ENCODE data around the gene UBAC1. TPM values are rescaled to one million over a fixed set of nuclear protein-coding genes. Genes with fewer than 3 reads are reported as not detected.

UBAC1 gene
- total and polyA plus RNA-seq, 10 of the 15 experiments (the other 5 are each of a cell fraction or from before 2014, with no cell fraction given), result 16.7 to 54.6 (median 38.5) TPM

DNA sequence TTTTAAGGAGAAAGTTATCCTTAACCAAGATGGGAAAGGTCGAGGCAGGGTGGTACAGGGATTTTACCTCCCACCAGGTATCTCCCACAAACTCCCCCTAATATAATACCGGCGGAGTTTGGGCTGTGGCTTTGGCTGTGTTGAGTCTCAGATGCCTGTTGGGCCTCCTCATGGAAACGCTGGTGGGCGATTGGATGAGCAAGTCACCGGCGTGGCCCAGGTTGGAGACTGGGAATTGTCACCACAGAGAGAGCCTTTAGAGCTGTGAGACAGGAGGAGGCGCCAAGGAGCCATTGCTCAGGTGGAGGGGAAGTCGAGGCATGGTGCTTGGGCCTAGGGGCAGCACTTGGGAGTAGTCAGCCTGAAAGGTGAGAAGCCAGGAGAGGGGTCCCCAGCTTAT, 50.4 kb downstream of the UBAC1 start:
- DNase-seq (ENCODE audit: low read depth, low spot score), result no peak
- RAD21 ChIA-PET (ENCODE audit: unreplicated experiment), result no interaction called here
- Histone ChIP-seq H3K27me3 (replicated peaks in 1 of 2; ENCODE audit: control insufficient read depth in 2 of 2, insufficient read depth in 2 of 2, low read length in 1 of 2) (no peaks in the 10 kb centered on the region), H3K4me3 (no peak overlapping the region), H2AFZ (ENCODE audit: control insufficient read depth, low read depth, low read length) (no peak overlapping the region), H3K27ac (ENCODE audit: control insufficient read depth, insufficient read depth) (no peak overlapping the region), H3K9me3 (replicated peaks; ENCODE audit: control insufficient read depth, insufficient read depth, low read length) (peaks cover 8% of the 10 kb centered on the region), H3K4me2 (ENCODE audit: control insufficient read depth, insufficient read depth) (no peak overlapping the region), H3K36me3 (ENCODE audit: control insufficient read depth in 2 of 2, insufficient read depth in 2 of 2, low read length in 1 of 2) (peaks cover 2 to 3% of the 10 kb centered on the region in 2 experiments; a peak in 3 of 4 replicates), H3K9ac (ENCODE audit: control insufficient read depth, insufficient read depth, low read length) (no peak overlapping the region), H4K20me1 (ENCODE audit: control insufficient read depth, insufficient read depth) (no peaks in the 10 kb centered on the region), H3K4me1 (ENCODE audit: control insufficient read depth, insufficient read depth, low read length) (peaks cover 13% of the 10 kb centered on the region), H3K79me2 (ENCODE audit: control insufficient read depth, insufficient read depth, low read length) (peaks cover 20% of the 10 kb centered on the region)
- CTCF ChIA-PET, result interaction anchor here (1.2 to 2.0 kb wide), 2 partner anchors 10 to 57 kb away, joined by 3 to 4 read pairs; no protein-coding TSS in a partner anchor
- ATAC-seq, result no peak
- TF ChIP-seq TCF7 (IDR thresholded peaks at IDR 0.05; ENCODE audit: borderline replicate concordance) (no peak), TCF3 (IDR thresholded peaks at IDR 0.05; ENCODE audit: borderline replicate concordance, insufficient read depth, low read depth, low read length) (no peak), CBX3 (IDR thresholded peaks at IDR 0.05; ENCODE audit: borderline replicate concordance, low read depth) (no peak)
- POLR2A ChIA-PET, result no interaction called here
- intact Hi-C loops (cut with micrococcal nuclease; ENCODE audit: unreplicated experiment) (no loop called here), in situ Hi-C loops (cut with MboI) (no loop called here)
- SMC1A ChIA-PET (ENCODE audit: uncharacterized antibody, unreplicated experiment), result interaction anchor here (0.6 kb wide), 1 partner anchor 21 kb away, joined by 3 read pairs; no protein-coding TSS in a partner anchor
- FAIRE-seq, result no peak
- no TSS peak for BruUV-seq (replicated peaks)
- 99% methylated on average over 9 of the region's 9 CpGs for WGBS (ENCODE audit: insufficient coverage, insufficient replicate concordance, low lambda C conversion rate, missing lambda C conversion rate)

DNA sequence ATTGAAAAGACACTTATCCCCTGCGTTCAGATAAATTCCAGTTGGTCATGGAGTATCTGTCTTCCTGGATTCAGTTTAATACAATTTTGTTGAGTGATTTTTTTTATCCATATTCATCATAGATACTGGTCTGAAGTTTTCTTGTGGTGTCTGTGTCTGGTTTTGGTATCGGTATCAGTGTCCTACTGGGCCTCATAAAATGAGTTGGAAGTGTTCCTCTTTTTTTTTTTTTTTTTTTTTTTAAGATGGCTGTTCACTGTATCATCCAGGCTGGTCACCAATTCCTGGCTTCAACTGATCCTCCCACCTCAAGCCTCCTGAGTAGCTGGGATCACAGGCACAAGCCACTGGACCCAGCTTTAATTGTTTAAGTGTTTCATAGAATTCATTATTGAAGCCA, 51.0 kb downstream of the UBAC1 start:
- RAD21 ChIA-PET (ENCODE audit: unreplicated experiment), result no interaction called here
- Histone ChIP-seq H3K4me3 (no peak overlapping the region), H2AFZ (ENCODE audit: control insufficient read depth, low read depth, low read length) (no peak overlapping the region), H3K27ac (ENCODE audit: control insufficient read depth, insufficient read depth) (no peak overlapping the region), H3K36me3 (ENCODE audit: control insufficient read depth in 2 of 2, insufficient read depth in 2 of 2, low read length in 1 of 2) (peaks cover 2 to 3% of the 10 kb centered on the region in 2 experiments; a peak in 3 of 4 replicates), H3K79me2 (ENCODE audit: control insufficient read depth, insufficient read depth, low read length) (peaks cover 25% of the 10 kb centered on the region), H4K20me1 (ENCODE audit: control insufficient read depth, insufficient read depth) (no peaks in the 10 kb centered on the region), H3K4me1 (ENCODE audit: control insufficient read depth, insufficient read depth, low read length) (peaks cover 18% of the 10 kb centered on the region), H3K27me3 (replicated peaks in 1 of 2; ENCODE audit: control insufficient read depth in 2 of 2, insufficient read depth in 2 of 2, low read length in 1 of 2) (no peaks in the 10 kb centered on the region), H3K4me2 (ENCODE audit: control insufficient read depth, insufficient read depth) (no peak overlapping the region; the same call in 1 of the 2 replicates), H3K9me3 (replicated peaks; ENCODE audit: control insufficient read depth, insufficient read depth, low read length) (peaks cover 4% of the 10 kb centered on the region; the same call in 2 of the 3 replicates), H3K9ac (ENCODE audit: control insufficient read depth, insufficient read depth, low read length) (no peak overlapping the region)
- BruUV-seq (replicated peaks), result no TSS peak
- DNase-seq (ENCODE audit: low read depth, low spot score) (no peak), ATAC-seq (no peak), FAIRE-seq (no peak)
- SMC1A ChIA-PET (ENCODE audit: uncharacterized antibody, unreplicated experiment), result interaction anchor here (0.6 kb wide), 1 partner anchor 20 kb away, joined by 3 read pairs; no protein-coding TSS in a partner anchor
- TF ChIP-seq ZNF384 (IDR thresholded peaks at IDR 0.05; ENCODE audit: borderline replicate concordance, low read depth, low read length), result 0 out of 2 replicates have a peak, but pooled peaks have one; percentile 14
- TF ChIP-seq, protein P1, sequence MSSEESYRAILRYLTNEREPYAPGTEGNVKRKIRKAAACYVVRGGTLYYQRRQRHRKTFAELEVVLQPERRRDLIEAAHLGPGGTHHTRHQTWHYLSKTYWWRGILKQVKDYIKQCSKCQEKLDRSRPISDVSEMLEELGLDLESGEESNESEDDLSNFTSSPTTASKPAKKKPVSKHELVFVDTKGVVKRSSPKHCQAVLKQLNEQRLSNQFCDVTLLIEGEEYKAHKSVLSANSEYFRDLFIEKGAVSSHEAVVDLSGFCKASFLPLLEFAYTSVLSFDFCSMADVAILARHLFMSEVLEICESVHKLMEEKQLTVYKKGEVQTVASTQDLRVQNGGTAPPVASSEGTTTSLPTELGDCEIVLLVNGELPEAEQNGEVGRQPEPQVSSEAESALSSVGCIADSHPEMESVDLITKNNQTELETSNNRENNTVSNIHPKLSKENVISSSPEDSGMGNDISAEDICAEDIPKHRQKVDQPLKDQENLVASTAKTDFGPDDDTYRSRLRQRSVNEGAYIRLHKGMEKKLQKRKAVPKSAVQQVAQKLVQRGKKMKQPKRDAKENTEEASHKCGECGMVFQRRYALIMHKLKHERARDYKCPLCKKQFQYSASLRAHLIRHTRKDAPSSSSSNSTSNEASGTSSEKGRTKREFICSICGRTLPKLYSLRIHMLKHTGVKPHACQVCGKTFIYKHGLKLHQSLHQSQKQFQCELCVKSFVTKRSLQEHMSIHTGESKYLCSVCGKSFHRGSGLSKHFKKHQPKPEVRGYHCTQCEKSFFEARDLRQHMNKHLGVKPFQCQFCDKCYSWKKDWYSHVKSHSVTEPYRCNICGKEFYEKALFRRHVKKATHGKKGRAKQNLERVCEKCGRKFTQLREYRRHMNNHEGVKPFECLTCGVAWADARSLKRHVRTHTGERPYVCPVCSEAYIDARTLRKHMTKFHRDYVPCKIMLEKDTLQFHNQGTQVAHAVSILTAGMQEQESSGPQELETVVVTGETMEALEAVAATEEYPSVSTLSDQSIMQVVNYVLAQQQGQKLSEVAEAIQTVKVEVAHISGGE (CRISPR knock-in tag; IDR thresholded peaks at IDR 0.05), result no peak
- CTCF ChIA-PET, result interaction anchor here (1.2 to 2.0 kb wide), 2 partner anchors 11 to 58 kb away, joined by 3 to 4 read pairs; no protein-coding TSS in a partner anchor
- intact Hi-C loops (cut with micrococcal nuclease; ENCODE audit: unreplicated experiment), result no loop called here
- POLR2A ChIA-PET, result no interaction called here
- 48% methylated on average over 2 of the region's 2 CpGs for WGBS (ENCODE audit: insufficient coverage, insufficient replicate concordance, low lambda C conversion rate, missing lambda C conversion rate)
- in situ Hi-C loops (cut with MboI), result no loop called here
